ENCODE data around the gene PARN. TPM values are rescaled to one million over a fixed set of nuclear protein-coding genes. Genes with fewer than 3 reads are reported as not detected.

Gene PARN
- total RNA-seq, 2 donors from 2014 or later = 29.0 to 31.6 TPM

- Mint-ChIP-seq H3K27me3 (no peaks in the 10 kb centered on the region), H3K4me3 (no peak overlapping the region), H3K4me1 (peaks cover 6% of the 10 kb centered on the region), H3K36me3 (ENCODE audit: low read depth) (peaks cover 2% of the 10 kb centered on the region), H3K27ac (no peak overlapping the region)
- H3K9me3 ChIP-seq (ENCODE audit: control insufficient read depth, low read length, poor library complexity, severe bottlenecking) = no peaks in the 10 kb centered on the region
- ATAC-seq = no peak
- DNase-seq = no peak
These were observed 159.3 kb downstream of the PARN start for GRCh38 chr16:14470788-14471187.

- Mint-ChIP-seq H3K36me3 (ENCODE audit: low read depth) (peaks cover 12% of the 10 kb centered on the region), H3K4me1 (peaks cover 5% of the 10 kb centered on the region), H3K27me3 (no peaks in the 10 kb centered on the region), H3K4me3 (no peak overlapping the region), H3K27ac (no peak overlapping the region)
- no peaks in the 10 kb centered on the region for H3K9me3 ChIP-seq (ENCODE audit: control insufficient read depth, low read length, poor library complexity, severe bottlenecking)
- ATAC-seq (no peak), DNase-seq (no peak)
These were observed 164.3 kb downstream of the PARN start for GRCh38 chr16:14465799-14466198.

- H3K9me3 ChIP-seq (ENCODE audit: control insufficient read depth, low read length, poor library complexity, severe bottlenecking) = no peaks in the 10 kb centered on the region
- Mint-ChIP-seq H3K36me3 (ENCODE audit: low read depth) (peaks cover 12% of the 10 kb centered on the region), H3K27ac (no peak overlapping the region), H3K4me3 (no peak overlapping the region), H3K4me1 (peaks cover 5% of the 10 kb centered on the region), H3K27me3 (no peaks in the 10 kb centered on the region)
- no peak for DNase-seq
- ATAC-seq = no peak
These were observed 165.3 kb downstream of the PARN start for GRCh38 chr16:14464796-14465195.

- peaks cover 5% of the 10 kb centered on the region for H3K4me1 Mint-ChIP-seq
- H3K4me3 Mint-ChIP-seq = no peak overlapping the region
- H3K27ac Mint-ChIP-seq = no peak overlapping the region
- peaks cover 12% of the 10 kb centered on the region for H3K36me3 Mint-ChIP-seq (ENCODE audit: low read depth)
- no peaks in the 10 kb centered on the region for H3K9me3 ChIP-seq (ENCODE audit: control insufficient read depth, low read length, poor library complexity, severe bottlenecking)
- DNase-seq (no peak), ATAC-seq (no peak)
- H3K27me3 Mint-ChIP-seq = no peaks in the 10 kb centered on the region
These were observed 165.9 kb downstream of the PARN start for GRCh38 chr16:14464192-14464591.

GRCh38 chr16:14462811-14463210 is 167.2 kb downstream of the PARN start:
- DNase-seq = no peak
- Mint-ChIP-seq H3K4me3 (no peak overlapping the region), H3K4me1 (peaks cover 3% of the 10 kb centered on the region), H3K27ac (peak overlapping the region; percentile 17), H3K27me3 (no peaks in the 10 kb centered on the region), H3K36me3 (ENCODE audit: low read depth) (peaks cover 12% of the 10 kb centered on the region)
- ATAC-seq = no peak
- H3K9me3 ChIP-seq (ENCODE audit: control insufficient read depth, low read length, poor library complexity, severe bottlenecking) = no peaks in the 10 kb centered on the region

- ATAC-seq = no peak
These were observed 169.3 kb downstream of the PARN start for GRCh38 chr16:14460726-14461125.

GRCh38 chr16:14458576-14458975 is 171.5 kb downstream of the PARN start:
- Mint-ChIP-seq H3K36me3 (ENCODE audit: low read depth) (peaks cover 10% of the 10 kb centered on the region), H3K27me3 (no peaks in the 10 kb centered on the region), H3K4me3 (no peak overlapping the region), H3K4me1 (peaks cover 3% of the 10 kb centered on the region), H3K27ac (no peak overlapping the region)
- H3K9me3 ChIP-seq (ENCODE audit: control insufficient read depth, low read length, poor library complexity, severe bottlenecking) = no peaks in the 10 kb centered on the region
- DNase-seq = no peak
- no peak for ATAC-seq

More at GRCh38 chr16:14460726-14461125, 169.3 kb downstream of the PARN start:
- Mint-ChIP-seq H3K27me3 (no peaks in the 10 kb centered on the region), H3K27ac (no peak overlapping the region), H3K4me3 (no peak overlapping the region), H3K36me3 (ENCODE audit: low read depth) (peaks cover 14% of the 10 kb centered on the region), H3K4me1 (peaks cover 3% of the 10 kb centered on the region)
- DNase-seq = no peak
- H3K9me3 ChIP-seq (ENCODE audit: control insufficient read depth, low read length, poor library complexity, severe bottlenecking) = no peaks in the 10 kb centered on the region

- H3K4me1 Mint-ChIP-seq = no peaks in the 10 kb centered on the region
- H3K27me3 Mint-ChIP-seq = no peaks in the 10 kb centered on the region
- DNase-seq = no peak
- H3K9me3 ChIP-seq (ENCODE audit: control insufficient read depth, low read length, poor library complexity, severe bottlenecking) = no peaks in the 10 kb centered on the region
- no peak overlapping the region for H3K4me3 Mint-ChIP-seq
- H3K27ac Mint-ChIP-seq = no peak overlapping the region
- ATAC-seq = no peak
- peaks cover 7% of the 10 kb centered on the region for H3K36me3 Mint-ChIP-seq (ENCODE audit: low read depth)
These were observed 173.1 kb downstream of the PARN start for GRCh38 chr16:14456793-14457481.

- DNase-seq = no peak
- H3K27me3 Mint-ChIP-seq = no peaks in the 10 kb centered on the region
- H3K4me1 Mint-ChIP-seq = peaks cover 4% of the 10 kb centered on the region
- H3K27ac Mint-ChIP-seq = no peak overlapping the region
- no peaks in the 10 kb centered on the region for H3K9me3 ChIP-seq (ENCODE audit: control insufficient read depth, low read length, poor library complexity, severe bottlenecking)
- H3K36me3 Mint-ChIP-seq (ENCODE audit: low read depth) = peaks cover 5% of the 10 kb centered on the region
- no peak for ATAC-seq
- no peak overlapping the region for H3K4me3 Mint-ChIP-seq
These were observed 174.5 kb downstream of the PARN start for GRCh38 chr16:14455573-14455972.

GRCh38 chr16:14454391-14454790 is 175.7 kb downstream of the PARN start:
- no peak for DNase-seq
- H3K4me3 Mint-ChIP-seq = no peak overlapping the region
- peaks cover 5% of the 10 kb centered on the region for H3K36me3 Mint-ChIP-seq (ENCODE audit: low read depth)
- H3K4me1 Mint-ChIP-seq = peaks cover 7% of the 10 kb centered on the region
- ATAC-seq = no peak
- H3K27ac Mint-ChIP-seq = no peak overlapping the region
- no peaks in the 10 kb centered on the region for H3K9me3 ChIP-seq (ENCODE audit: control insufficient read depth, low read length, poor library complexity, severe bottlenecking)
- H3K27me3 Mint-ChIP-seq = no peaks in the 10 kb centered on the region

GRCh38 chr16:14452066-14452465 is 178.0 kb downstream of the PARN start:
- peaks cover 3% of the 10 kb centered on the region for H3K36me3 Mint-ChIP-seq (ENCODE audit: low read depth)

GRCh38 chr16:14450846-14451245 is 179.2 kb downstream of the PARN start:
- H3K9me3 ChIP-seq (ENCODE audit: control insufficient read depth, low read length, poor library complexity, severe bottlenecking) = no peaks in the 10 kb centered on the region
- Mint-ChIP-seq H3K27ac (peak overlapping the region; percentile 14), H3K4me1 (peaks cover 7% of the 10 kb centered on the region), H3K4me3 (no peak overlapping the region), H3K27me3 (no peaks in the 10 kb centered on the region), H3K36me3 (ENCODE audit: low read depth) (peaks cover 2% of the 10 kb centered on the region)
- no peak for ATAC-seq
- DNase-seq = no peak

More at GRCh38 chr16:14452066-14452465, 178.0 kb downstream of the PARN start:
- no peak for ATAC-seq
- DNase-seq = no peak
- Mint-ChIP-seq H3K27ac (no peak overlapping the region), H3K4me3 (no peak overlapping the region), H3K4me1 (peaks cover 7% of the 10 kb centered on the region), H3K27me3 (no peaks in the 10 kb centered on the region)
- no peaks in the 10 kb centered on the region for H3K9me3 ChIP-seq (ENCODE audit: control insufficient read depth, low read length, poor library complexity, severe bottlenecking)

GRCh38 chr16:14449790-14450480 is 180.1 kb downstream of the PARN start:
- H3K27ac Mint-ChIP-seq = no peak overlapping the region
- peaks cover 2% of the 10 kb centered on the region for H3K36me3 Mint-ChIP-seq (ENCODE audit: low read depth)
- ATAC-seq (no peak), DNase-seq (no peak)
- H3K27me3 Mint-ChIP-seq = no peaks in the 10 kb centered on the region
- H3K9me3 ChIP-seq (ENCODE audit: control insufficient read depth, low read length, poor library complexity, severe bottlenecking) = no peaks in the 10 kb centered on the region
- peaks cover 7% of the 10 kb centered on the region for H3K4me1 Mint-ChIP-seq
- no peak overlapping the region for H3K4me3 Mint-ChIP-seq

- no peak overlapping the region for H3K27ac Mint-ChIP-seq
- H3K36me3 Mint-ChIP-seq (ENCODE audit: low read depth) = peaks cover 2% of the 10 kb centered on the region
- no peak overlapping the region for H3K4me3 Mint-ChIP-seq
- DNase-seq (no peak), ATAC-seq (no peak)
- H3K4me1 Mint-ChIP-seq = peaks cover 7% of the 10 kb centered on the region
- H3K27me3 Mint-ChIP-seq = no peaks in the 10 kb centered on the region
- H3K9me3 ChIP-seq (ENCODE audit: control insufficient read depth, low read length, poor library complexity, severe bottlenecking) = no peaks in the 10 kb centered on the region
These were observed 180.7 kb downstream of the PARN start for GRCh38 chr16:14449334-14449733.

All from T-helper 17 cell (primary cell).